ENCODE data around the gene ASTN2. TPM values are rescaled to one million over a fixed set of nuclear protein-coding genes. Genes with fewer than 3 reads are reported as not detected.

The ASTN2 gene
- total and polyA plus RNA-seq, 4 donors: 0.57 to 2.9 (median 1.4) TPM

GRCh38 chr9:116904165-116904564 is 510.7 kb downstream of the ASTN2 start (continued):
- TF ChIP-seq, protein P1, sequence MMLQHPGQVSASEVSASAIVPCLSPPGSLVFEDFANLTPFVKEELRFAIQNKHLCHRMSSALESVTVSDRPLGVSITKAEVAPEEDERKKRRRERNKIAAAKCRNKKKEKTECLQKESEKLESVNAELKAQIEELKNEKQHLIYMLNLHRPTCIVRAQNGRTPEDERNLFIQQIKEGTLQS (IDR thresholded peaks at IDR 0.05): no peak
- no peak for TF ChIP-seq GABPA (IDR thresholded peaks at IDR 0.05 in 1 of 2, conservative IDR thresholded peaks at IDR 0.05 in 1 of 2)

GRCh38 chr9:116901260-116901659 is 513.6 kb downstream of the ASTN2 start:
- no peak for DNase-seq (ENCODE audit: low spot score)
- peaks cover 0 to 2% (median 0%) of the 10 kb centered on the region in 4 donors for H3K27me3 ChIP-seq (ENCODE audit: control insufficient read depth in 4 of 4, insufficient read depth in 4 of 4, low read length in 3 of 4)
- H3K4me1 ChIP-seq (ENCODE audit: control insufficient read depth in 4 of 4, insufficient read depth in 4 of 4, low read length in 3 of 4): no peaks in the 10 kb centered on the region
- H3K9ac ChIP-seq (ENCODE audit: low read depth in 1 of 2, low read length in 2 of 2): no peak overlapping the region
- peaks cover 0 to 10% (median 8%) of the 10 kb centered on the region in 4 donors for H3K9me3 ChIP-seq (ENCODE audit: control insufficient read depth in 4 of 4, low read length in 3 of 4)
- no peak overlapping the region for H3K27ac ChIP-seq (ENCODE audit: low read depth in 1 of 2, low read length in 2 of 2)
- H3K36me3 ChIP-seq (ENCODE audit: control insufficient read depth in 4 of 4, insufficient read depth in 3 of 4, low read depth in 1 of 4, low read length in 3 of 4): no peaks in the 10 kb centered on the region
- 54% methylated on average over 1 of the region's 1 CpG for WGBS
- TF ChIP-seq, protein P2, sequence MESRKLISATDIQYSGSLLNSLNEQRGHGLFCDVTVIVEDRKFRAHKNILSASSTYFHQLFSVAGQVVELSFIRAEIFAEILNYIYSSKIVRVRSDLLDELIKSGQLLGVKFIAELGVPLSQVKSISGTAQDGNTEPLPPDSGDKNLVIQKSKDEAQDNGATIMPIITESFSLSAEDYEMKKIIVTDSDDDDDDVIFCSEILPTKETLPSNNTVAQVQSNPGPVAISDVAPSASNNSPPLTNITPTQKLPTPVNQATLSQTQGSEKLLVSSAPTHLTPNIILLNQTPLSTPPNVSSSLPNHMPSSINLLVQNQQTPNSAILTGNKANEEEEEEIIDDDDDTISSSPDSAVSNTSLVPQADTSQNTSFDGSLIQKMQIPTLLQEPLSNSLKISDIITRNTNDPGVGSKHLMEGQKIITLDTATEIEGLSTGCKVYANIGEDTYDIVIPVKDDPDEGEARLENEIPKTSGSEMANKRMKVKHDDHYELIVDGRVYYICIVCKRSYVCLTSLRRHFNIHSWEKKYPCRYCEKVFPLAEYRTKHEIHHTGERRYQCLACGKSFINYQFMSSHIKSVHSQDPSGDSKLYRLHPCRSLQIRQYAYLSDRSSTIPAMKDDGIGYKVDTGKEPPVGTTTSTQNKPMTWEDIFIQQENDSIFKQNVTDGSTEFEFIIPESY (IDR thresholded peaks at IDR 0.05): no peak
- no peak for TF ChIP-seq REST (IDR thresholded peaks at IDR 0.05)
- no peak for TF ChIP-seq FOXA2 (IDR thresholded peaks at IDR 0.05)
- no peak for TF ChIP-seq EGR1 (IDR thresholded peaks at IDR 0.05; ENCODE audit: low read depth in 2 of 2)
- no peak for TF ChIP-seq YY1 (IDR thresholded peaks at IDR 0.05)
- TF ChIP-seq SP1 (IDR thresholded peaks at IDR 0.05): no peak
- TF ChIP-seq GABPA (IDR thresholded peaks at IDR 0.05 in 1 of 2, conservative IDR thresholded peaks at IDR 0.05 in 1 of 2): no peak
- TF ChIP-seq RXRA (IDR thresholded peaks at IDR 0.05): no peak
- no peak for TF ChIP-seq FOXA1 (IDR thresholded peaks at IDR 0.05)
- TF ChIP-seq, protein P1 (IDR thresholded peaks at IDR 0.05): no peak
- TF ChIP-seq JUND (IDR thresholded peaks at IDR 0.05): no peak
- TF ChIP-seq, protein P3, sequence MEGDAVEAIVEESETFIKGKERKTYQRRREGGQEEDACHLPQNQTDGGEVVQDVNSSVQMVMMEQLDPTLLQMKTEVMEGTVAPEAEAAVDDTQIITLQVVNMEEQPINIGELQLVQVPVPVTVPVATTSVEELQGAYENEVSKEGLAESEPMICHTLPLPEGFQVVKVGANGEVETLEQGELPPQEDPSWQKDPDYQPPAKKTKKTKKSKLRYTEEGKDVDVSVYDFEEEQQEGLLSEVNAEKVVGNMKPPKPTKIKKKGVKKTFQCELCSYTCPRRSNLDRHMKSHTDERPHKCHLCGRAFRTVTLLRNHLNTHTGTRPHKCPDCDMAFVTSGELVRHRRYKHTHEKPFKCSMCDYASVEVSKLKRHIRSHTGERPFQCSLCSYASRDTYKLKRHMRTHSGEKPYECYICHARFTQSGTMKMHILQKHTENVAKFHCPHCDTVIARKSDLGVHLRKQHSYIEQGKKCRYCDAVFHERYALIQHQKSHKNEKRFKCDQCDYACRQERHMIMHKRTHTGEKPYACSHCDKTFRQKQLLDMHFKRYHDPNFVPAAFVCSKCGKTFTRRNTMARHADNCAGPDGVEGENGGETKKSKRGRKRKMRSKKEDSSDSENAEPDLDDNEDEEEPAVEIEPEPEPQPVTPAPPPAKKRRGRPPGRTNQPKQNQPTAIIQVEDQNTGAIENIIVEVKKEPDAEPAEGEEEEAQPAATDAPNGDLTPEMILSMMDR (IDR thresholded peaks at IDR 0.05; ENCODE audit: low read depth, low read length, missing input control): no peak
- TF ChIP-seq HNF4A (conservative IDR thresholded peaks at IDR 0.05): no peak
- no peak for TF ChIP-seq HNF4G (IDR thresholded peaks at IDR 0.05)
- TF ChIP-seq, protein P4, sequence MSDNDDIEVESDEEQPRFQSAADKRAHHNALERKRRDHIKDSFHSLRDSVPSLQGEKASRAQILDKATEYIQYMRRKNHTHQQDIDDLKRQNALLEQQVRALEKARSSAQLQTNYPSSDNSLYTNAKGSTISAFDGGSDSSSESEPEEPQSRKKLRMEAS (IDR thresholded peaks at IDR 0.05): no peak
- TF ChIP-seq TAF1 (conservative IDR thresholded peaks at IDR 0.05): no peak
- no peak for TF ChIP-seq NR2F2 (IDR thresholded peaks at IDR 0.05)
- no peak for TF ChIP-seq RAD21 (IDR thresholded peaks at IDR 0.05)
- H3K4me3 ChIP-seq (ENCODE audit: low read depth in 1 of 3, low read length in 3 of 3): no peak overlapping the region

Data from liver (tissue), 9 donors.